ENCODE measurements around the gene ADH1B.
"Not testable (repeated sequence)": the region's sequence is repeated elsewhere in the genome, so short reads cannot be mapped to it uniquely, and the experiment has no call there.

Gene ADH1B

GRCh38 chr4:99324979-99325378, 3.8 kb upstream of the ADH1B start:
- no peak for DNase-seq
- intact Hi-C loops (cut with DNase I), result no loop called here

GRCh38 chr4:99324361-99324760, 3.2 kb upstream of the ADH1B start:
- no peak for DNase-seq
- intact Hi-C loops (cut with DNase I), result no loop called here

- DNase-seq, result no peak
- intact Hi-C loops (cut with DNase I), result no loop called here
These were observed 2.6 kb upstream of the ADH1B start for GRCh38 chr4:99323756-99324155.

GRCh38 chr4:99317811-99318210, 3.4 kb downstream of the ADH1B start:
- intact Hi-C loops (cut with DNase I); DNase-seq: not testable (repeated sequence)

- no peak for DNase-seq
- intact Hi-C loops (cut with DNase I), result no loop called here
These were observed 3.8 kb downstream of the ADH1B start for GRCh38 chr4:99317354-99317753.

GRCh38 chr4:99315839-99316238, 5.4 kb downstream of the ADH1B start:
- no peak for DNase-seq
- intact Hi-C loops (cut with DNase I), result no loop called here

GRCh38 chr4:99314211-99314610, 7.0 kb downstream of the ADH1B start:
- no peak for DNase-seq
- intact Hi-C loops (cut with DNase I), result no loop called here

- intact Hi-C loops (cut with DNase I), result no loop called here
- no peak for DNase-seq
These were observed 10.8 kb downstream of the ADH1B start for GRCh38 chr4:99310389-99310788.

- intact Hi-C loops (cut with DNase I), result no loop called here
- no peak for DNase-seq
These were observed 15.4 kb downstream of the ADH1B start for GRCh38 chr4:99305638-99306400.

GRCh38 chr4:99301376-99302164, 19.6 kb downstream of the ADH1B start:
- DNase-seq, result no peak

GRCh38 chr4:99300934-99301333, 20.3 kb downstream of the ADH1B start:
- peak in 3 of 10 donors; percentile 11 to 76 (median 68) for DNase-seq
- intact Hi-C loops (cut with DNase I), result no loop called here

More at GRCh38 chr4:99301376-99302164, 19.6 kb downstream of the ADH1B start:
- intact Hi-C loops (cut with DNase I), result no loop called here

GRCh38 chr4:99293357-99293756, 27.8 kb downstream of the ADH1B start:
- DNase-seq, result no peak
- intact Hi-C loops (cut with DNase I), result no loop called here

- intact Hi-C loops (cut with DNase I), result no loop called here
These were observed 30.1 kb downstream of the ADH1B start, which contains the start of gene ADH1A for GRCh38 chr4:99290848-99291786. Gene ADH1A (minus strand): TSS chr4:99290985. CDS start chr4:99290914, 71 bp downstream.

GRCh38 chr4:99285387-99285786, 35.8 kb downstream of the ADH1B start:
- intact Hi-C loops (cut with DNase I), result no loop called here
- DNase-seq, result no peak

More at GRCh38 chr4:99290848-99291786, 30.1 kb downstream of the ADH1B start, which contains the start of gene ADH1A:
- no peak for DNase-seq

- DNase-seq, result no peak
- intact Hi-C loops (cut with DNase I), result no loop called here
These were observed 38.5 kb downstream of the ADH1B start for GRCh38 chr4:99282731-99283130.

GRCh38 chr4:99281261-99281660, 39.9 kb downstream of the ADH1B start:
- intact Hi-C loops (cut with DNase I), result no loop called here
- DNase-seq, result no peak

- intact Hi-C loops (cut with DNase I), result no loop called here
- no peak for DNase-seq
These were observed 44.8 kb downstream of the ADH1B start for GRCh38 chr4:99276417-99276816.

GRCh38 chr4:99275885-99276284, 45.3 kb downstream of the ADH1B start:
- no peak for DNase-seq
- intact Hi-C loops (cut with DNase I), result no loop called here

- no peak for DNase-seq
- intact Hi-C loops (cut with DNase I), result no loop called here
These were observed 46.2 kb downstream of the ADH1B start for GRCh38 chr4:99275050-99275449.

GRCh38 chr4:99273704-99274103, 47.5 kb downstream of the ADH1B start:
- intact Hi-C loops (cut with DNase I), result no loop called here
- no peak for DNase-seq

- intact Hi-C loops (cut with DNase I), result no loop called here
- no peak for DNase-seq
These were observed 56.3 kb downstream of the ADH1B start for GRCh38 chr4:99264927-99265326.
